Esophagus squamous epithelium (tissue), 4 donors: Measurements from ENCODE around the gene SPN.

Source experiments
- POLR2A ChIP-seq, 4 donors: fragments of 450-650 bp; IDR thresholded peaks; one replicate each; pipeline ENCODE4 v1.6.1; 2017; ENCODE audit warnings: antibody characterized with exemption in 4 of 4, mild to moderate bottlenecking in 4 of 4, moderate library complexity in 3 of 4
- TF ChIP-seq, protein P1 (sequence below), 6 experiments: fragments of 450-650 bp in 4 of 6; fragments of 200-600 bp in 2 of 6; sonication (generic) in 2 of 6; IDR thresholded peaks; one replicate each; pipeline ENCODE4 v1.5.1; 2016 to 2019; ENCODE audit warnings: antibody characterized with exemption in 6 of 6, mild to moderate bottlenecking in 4 of 6, moderate library complexity in 4 of 6

DNA sequence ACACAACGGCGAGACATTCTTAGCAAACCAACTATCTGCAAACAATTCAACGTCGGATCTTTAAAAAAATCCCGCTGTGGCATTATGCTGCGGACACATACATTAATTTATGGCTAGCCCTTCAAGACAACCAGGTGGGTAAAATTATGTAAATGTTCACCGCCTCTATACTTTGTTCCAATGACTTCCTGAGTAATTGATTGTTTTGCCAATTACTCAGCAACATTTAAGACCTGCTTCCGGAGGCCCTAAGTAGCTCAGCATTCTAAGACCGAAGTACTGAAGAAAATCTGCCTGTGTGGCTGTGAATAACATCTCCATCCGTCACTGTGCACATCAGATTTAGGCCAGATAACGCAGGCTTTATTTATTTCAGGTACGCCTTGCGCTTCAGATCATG is 39.2 kb downstream of the SPN start:
- TF ChIP-seq, protein P1, sequence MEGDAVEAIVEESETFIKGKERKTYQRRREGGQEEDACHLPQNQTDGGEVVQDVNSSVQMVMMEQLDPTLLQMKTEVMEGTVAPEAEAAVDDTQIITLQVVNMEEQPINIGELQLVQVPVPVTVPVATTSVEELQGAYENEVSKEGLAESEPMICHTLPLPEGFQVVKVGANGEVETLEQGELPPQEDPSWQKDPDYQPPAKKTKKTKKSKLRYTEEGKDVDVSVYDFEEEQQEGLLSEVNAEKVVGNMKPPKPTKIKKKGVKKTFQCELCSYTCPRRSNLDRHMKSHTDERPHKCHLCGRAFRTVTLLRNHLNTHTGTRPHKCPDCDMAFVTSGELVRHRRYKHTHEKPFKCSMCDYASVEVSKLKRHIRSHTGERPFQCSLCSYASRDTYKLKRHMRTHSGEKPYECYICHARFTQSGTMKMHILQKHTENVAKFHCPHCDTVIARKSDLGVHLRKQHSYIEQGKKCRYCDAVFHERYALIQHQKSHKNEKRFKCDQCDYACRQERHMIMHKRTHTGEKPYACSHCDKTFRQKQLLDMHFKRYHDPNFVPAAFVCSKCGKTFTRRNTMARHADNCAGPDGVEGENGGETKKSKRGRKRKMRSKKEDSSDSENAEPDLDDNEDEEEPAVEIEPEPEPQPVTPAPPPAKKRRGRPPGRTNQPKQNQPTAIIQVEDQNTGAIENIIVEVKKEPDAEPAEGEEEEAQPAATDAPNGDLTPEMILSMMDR (IDR thresholded peaks at IDR 0.05) = no peak
- TF ChIP-seq POLR2A (IDR thresholded peaks at IDR 0.05) = no peak
